Liver (tissue), 9 donors: Measurements from ENCODE around the gene PLCB1. TPM values are rescaled to one million over a fixed set of nuclear protein-coding genes. Genes with fewer than 3 reads are reported as not detected.

ENCODE experiments used
- DNase-seq: peaks from one replicate; pipeline ENCODE4 v3.0.0-alpha.2; 2017; ENCODE audit warnings: low spot score
- H3K27ac ChIP-seq, 2 donors: one replicate each; pipeline ENCODE4 v1.7.0; 2013; ENCODE audit warnings: inconsistent platforms in 2 of 2, low read length in 2 of 2, control low read depth in 1 of 2, low read depth in 1 of 2, mild to moderate bottlenecking in 1 of 2
- H3K27me3 ChIP-seq, 4 donors: one replicate each; pipeline versions ENCODE4 v1.6.1 to v1.7.0; 2013; ENCODE audit warnings: low read length in 3 of 4, inconsistent platforms in 1 of 4, mild to moderate bottlenecking in 1 of 4, moderate library complexity in 1 of 4; ENCODE audit not compliant: control insufficient read depth in 4 of 4, insufficient read depth in 4 of 4
- H3K36me3 ChIP-seq, 4 donors: one replicate each; pipeline versions ENCODE4 v1.6.1 to v1.7.0; 2013; ENCODE audit warnings: low read length in 3 of 4, mild to moderate bottlenecking in 3 of 4, low read depth in 1 of 4, moderate library complexity in 1 of 4; ENCODE audit not compliant: control insufficient read depth in 4 of 4, insufficient read depth in 3 of 4
- H3K4me1 ChIP-seq, 4 donors: one replicate each; pipeline versions ENCODE4 v1.6.1 to v1.7.0; 2013; ENCODE audit warnings: low read length in 3 of 4, mild to moderate bottlenecking in 3 of 4, moderate library complexity in 1 of 4; ENCODE audit not compliant: control insufficient read depth in 4 of 4, insufficient read depth in 4 of 4
- H3K4me3 ChIP-seq, 3 donors: one replicate each; pipeline versions ENCODE4 v1.6.1 to v1.7.0; 2013; ENCODE audit warnings: low read length in 3 of 3, control low read depth in 1 of 3, low read depth in 1 of 3, mild to moderate bottlenecking in 1 of 3
- H3K9ac ChIP-seq, 2 donors: one replicate each; pipeline ENCODE4 v1.7.0; 2013; ENCODE audit warnings: low read length in 2 of 2, mild to moderate bottlenecking in 2 of 2, moderate library complexity in 2 of 2, control low read depth in 1 of 2, low read depth in 1 of 2
- H3K9me3 ChIP-seq, 4 donors: one replicate each; pipeline versions ENCODE4 v1.6.1 to v1.7.0; 2013; ENCODE audit warnings: low read length in 3 of 4; ENCODE audit not compliant: control insufficient read depth in 4 of 4
- ATF3 ChIP-seq: IDR thresholded peaks from 2 replicates; pipeline ENCODE4 v1.6.1; 2016; ENCODE audit warnings: antibody characterized with exemption
- CTCF ChIP-seq: fragments of 150-350 bp; IDR thresholded peaks from 2 replicates; pipeline ENCODE4 v1.5.1; 2017; ENCODE audit warnings: improper control_type of control experiment, low read depth, low read length; ENCODE audit not compliant: missing input control
- EGR1 ChIP-seq, 2 donors: IDR thresholded peaks; 2 replicates each; pipeline ENCODE4 v1.6.1; 2016 to 2018; ENCODE audit warnings: antibody characterized with exemption in 2 of 2, low read depth in 2 of 2
- FOXA1 ChIP-seq: IDR thresholded peaks from 2 replicates; pipeline ENCODE4 v1.6.1; 2016; ENCODE audit warnings: antibody characterized with exemption
- FOXA2 ChIP-seq: IDR thresholded peaks from 2 replicates; pipeline ENCODE4 v1.6.1; 2016; ENCODE audit warnings: antibody characterized with exemption
- GABPA ChIP-seq, 2 donors: IDR thresholded peaks in 1 of 2; conservative IDR thresholded peaks in 1 of 2; 2 replicates each; pipeline ENCODE4 v1.6.1; 2016; ENCODE audit warnings: antibody characterized with exemption in 2 of 2, mild to moderate bottlenecking in 1 of 2, moderate library complexity in 1 of 2
- HNF4A ChIP-seq, 2 donors: conservative IDR thresholded peaks; 2 replicates each; pipeline ENCODE4 v1.6.1; 2016; ENCODE audit warnings: antibody characterized with exemption in 2 of 2, mild to moderate bottlenecking in 2 of 2
- HNF4G ChIP-seq: IDR thresholded peaks from 2 replicates; pipeline ENCODE4 v1.6.1; 2016; ENCODE audit warnings: antibody characterized with exemption
- JUND ChIP-seq, 2 donors: IDR thresholded peaks; 2 replicates each; pipeline ENCODE4 v1.6.1; 2016; ENCODE audit warnings: antibody characterized with exemption in 2 of 2
- MAX ChIP-seq: IDR thresholded peaks from 2 replicates; pipeline ENCODE4 v1.6.1; 2016; ENCODE audit warnings: antibody characterized with exemption
- NR2F2 ChIP-seq: IDR thresholded peaks from 2 replicates; pipeline ENCODE4 v1.6.1; 2016; ENCODE audit warnings: antibody characterized with exemption
- RAD21 ChIP-seq, 2 donors: IDR thresholded peaks; 2 replicates each; pipeline ENCODE4 v1.6.1; 2016; ENCODE audit warnings: antibody characterized with exemption in 2 of 2, mild to moderate bottlenecking in 2 of 2
- REST ChIP-seq: IDR thresholded peaks from 2 replicates; pipeline ENCODE4 v1.6.1; 2016; ENCODE audit warnings: antibody characterized with exemption, mild to moderate bottlenecking
- RXRA ChIP-seq, 2 donors: IDR thresholded peaks; 2 replicates each; pipeline ENCODE4 v1.6.1; 2017 to 2018; ENCODE audit warnings: antibody characterized with exemption in 2 of 2, mild to moderate bottlenecking in 1 of 2
- SP1 ChIP-seq: IDR thresholded peaks from 2 replicates; pipeline ENCODE4 v1.6.1; 2018; ENCODE audit warnings: antibody characterized with exemption, mild to moderate bottlenecking
- TAF1 ChIP-seq: conservative IDR thresholded peaks from 2 replicates; pipeline ENCODE4 v1.6.1; 2016; ENCODE audit warnings: antibody characterized with exemption, mild to moderate bottlenecking
- YY1 ChIP-seq: IDR thresholded peaks from 2 replicates; pipeline ENCODE4 v1.6.1; 2016; ENCODE audit warnings: antibody characterized with exemption, mild to moderate bottlenecking
- ZBTB33 ChIP-seq: IDR thresholded peaks from 2 replicates; pipeline ENCODE4 v1.6.1; 2016; ENCODE audit warnings: antibody characterized with exemption
- WGBS: extraction: QIAGEN DNeasy Blood & Tissue Kit; methylation state at CpG from one replicate; pipeline ENCODE4 v1.1.7; 2013; 5-methylcytosine and 5-hydroxymethylcytosine counted together
- polyA plus RNA-seq, 2 donors: library from polyadenylated mRNA; stranded (reverse) in 1 of 2; unstranded in 1 of 2; fragments of 200-250 nt in 1 of 2; fragments of >200 nt in 1 of 2; fragmentation: Nextera tagmentation in 1 of 2; extraction: Ambion mirVana in 1 of 2; gene quantifications; one replicate each; pipeline versions ENCODE4 v1.2.1 to v1.2.3, GENCODE V29; 2013 to 2015
- total RNA-seq, 2 donors: library from RNA; depleted of rRNA; stranded (reverse); fragments of >200 nt; gene quantifications; one replicate each; pipeline ENCODE4 v1.2.3, GENCODE V29; 2014
- donor health status: healthy.
- donor health status: healthy.
- donor health status: healthy.
- donor health status: healthy.
- donor health status: healthy.

Gene PLCB1
- total and polyA plus RNA-seq, 4 donors, result 3.7 to 13.5 (median 5.9) TPM

- WGBS, result 88% methylated on average over 1 of the region's 1 CpG
- TF ChIP-seq RXRA (IDR thresholded peaks at IDR 0.05), result no peak
- no peak for TF ChIP-seq MAX
- TF ChIP-seq GABPA (IDR thresholded peaks at IDR 0.05 in 1 of 2, conservative IDR thresholded peaks at IDR 0.05 in 1 of 2), result no peak
- no peak for TF ChIP-seq FOXA1
- Histone ChIP-seq H3K27ac (no peak overlapping the region), H3K4me3 (no peak overlapping the region), H3K36me3 (no peaks in the 10 kb centered on the region), H3K9ac (no peak overlapping the region), H3K4me1 (peaks cover 0 to 1% (median 0%) of the 10 kb centered on the region in 4 donors), H3K9me3 (no peaks in the 10 kb centered on the region), H3K27me3 (no peaks in the 10 kb centered on the region)
- DNase-seq, result no peak
Measured at GRCh38 chr20:8656335-8656734, 524.3 kb downstream of the PLCB1 start.

- Histone ChIP-seq H3K36me3 (no peaks in the 10 kb centered on the region), H3K4me3 (no peak overlapping the region)
Measured at GRCh38 chr20:8657664-8658063, 525.6 kb downstream of the PLCB1 start.

GRCh38 chr20:8658103-8658502, 526.0 kb downstream of the PLCB1 start:
- WGBS, result 85% methylated on average over 3 of the region's 3 CpGs

More at GRCh38 chr20:8657664-8658063, 525.6 kb downstream of the PLCB1 start:
- Histone ChIP-seq H3K4me1 (peaks cover 0 to 1% (median 0%) of the 10 kb centered on the region in 4 donors), H3K27ac (no peak overlapping the region), H3K9me3 (no peaks in the 10 kb centered on the region), H3K9ac (no peak overlapping the region), H3K27me3 (no peaks in the 10 kb centered on the region)
- no peak for DNase-seq
- TF ChIP-seq YY1 (no peak), HNF4G (no peak), RAD21 (IDR thresholded peaks at IDR 0.05) (no peak), FOXA2 (no peak), HNF4A (conservative IDR thresholded peaks at IDR 0.05) (no peak), RXRA (IDR thresholded peaks at IDR 0.05) (no peak), JUND (IDR thresholded peaks at IDR 0.05) (no peak)

More at GRCh38 chr20:8658103-8658502, 526.0 kb downstream of the PLCB1 start:
- peaks cover 0 to 1% (median 0%) of the 10 kb centered on the region in 4 donors for H3K4me1 ChIP-seq
- H3K9me3 ChIP-seq, result no peaks in the 10 kb centered on the region
- no peak overlapping the region for H3K27ac ChIP-seq
- no peak for TF ChIP-seq HNF4G
- no peak for TF ChIP-seq RXRA (IDR thresholded peaks at IDR 0.05)
- TF ChIP-seq ATF3, result no peak
- TF ChIP-seq GABPA (IDR thresholded peaks at IDR 0.05 in 1 of 2, conservative IDR thresholded peaks at IDR 0.05 in 1 of 2), result no peak
- no peak for TF ChIP-seq SP1
- no peak for TF ChIP-seq JUND (IDR thresholded peaks at IDR 0.05)
- no peak for TF ChIP-seq REST
- no peak for TF ChIP-seq HNF4A (conservative IDR thresholded peaks at IDR 0.05)
- TF ChIP-seq ZBTB33, result no peak
- TF ChIP-seq TAF1, result no peak
- no peak for TF ChIP-seq EGR1 (IDR thresholded peaks at IDR 0.05; ENCODE audit: low read depth in 2 of 2)
- no peak for TF ChIP-seq YY1
- TF ChIP-seq RAD21 (IDR thresholded peaks at IDR 0.05), result no peak
- TF ChIP-seq CTCF, result no peak
- TF ChIP-seq NR2F2, result no peak
- no peak for TF ChIP-seq FOXA2
- no peak for TF ChIP-seq FOXA1
- TF ChIP-seq MAX, result no peak
- no peaks in the 10 kb centered on the region for H3K36me3 ChIP-seq
- no peak for DNase-seq
- H3K9ac ChIP-seq, result no peak overlapping the region
- no peaks in the 10 kb centered on the region for H3K27me3 ChIP-seq
- H3K4me3 ChIP-seq, result no peak overlapping the region
